ENCODE results near the gene IL1RAPL1.

The IL1RAPL1 gene

DNA sequence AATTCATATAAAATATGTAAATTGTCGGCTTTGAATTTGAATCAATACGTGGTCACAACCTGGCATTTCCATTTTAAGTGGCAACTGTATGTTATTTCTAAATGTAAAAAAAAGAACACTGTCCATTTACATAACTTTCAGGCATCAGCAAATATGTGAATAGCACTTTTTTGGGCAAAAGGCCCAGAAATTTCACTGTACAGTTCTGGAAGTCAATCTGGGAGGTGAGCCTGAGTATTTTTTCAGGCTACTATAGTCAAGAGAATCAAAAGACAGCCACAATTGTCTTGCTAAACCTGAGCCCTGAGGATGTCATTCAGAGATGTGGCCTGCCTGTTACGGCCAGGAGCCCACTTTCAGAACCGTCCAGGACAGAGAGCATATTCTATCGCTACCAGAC lies 1084.2 kb downstream of the IL1RAPL1 start:
- DNase-seq, result no peak

DNA sequence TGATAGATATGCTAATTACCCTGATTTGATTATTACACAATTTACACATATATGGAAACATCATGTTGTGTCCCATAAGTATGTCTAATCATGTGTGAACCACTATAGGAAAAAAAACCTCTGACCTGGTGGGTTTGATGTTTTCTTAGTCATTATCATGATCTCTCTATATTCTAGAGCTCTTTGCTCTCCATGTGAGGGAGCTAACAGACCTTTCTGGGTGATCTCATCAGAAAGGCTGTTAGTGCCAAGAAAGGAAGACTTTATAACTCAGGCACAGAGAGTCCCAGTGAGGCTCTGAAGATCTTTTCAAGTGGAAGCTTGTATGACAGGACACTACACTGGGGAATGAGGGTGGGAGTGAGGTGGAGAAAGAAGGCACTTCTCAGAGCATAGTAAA lies 1100.4 kb downstream of the IL1RAPL1 start:
- DNase-seq, result no peak

DNA sequence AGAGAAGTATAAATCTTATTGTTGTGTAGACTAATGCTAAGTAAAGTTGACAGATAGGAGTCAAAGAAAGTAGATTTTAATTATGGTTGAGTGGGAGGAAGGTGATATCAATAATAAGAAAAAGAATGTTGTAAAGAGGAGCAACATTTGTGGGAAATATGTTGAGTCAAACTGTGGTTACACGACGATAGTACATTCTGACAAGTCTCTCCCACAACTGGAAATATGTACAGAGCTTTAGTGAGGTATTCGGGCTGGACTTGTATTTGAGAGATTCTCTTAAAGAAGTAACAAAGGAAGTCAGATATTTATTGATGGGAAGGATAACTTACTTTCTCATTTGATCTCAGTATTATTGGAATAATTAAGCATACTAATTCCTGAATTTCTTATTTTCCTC lies 1102.8 kb downstream of the IL1RAPL1 start:
- no peak for DNase-seq

DNA sequence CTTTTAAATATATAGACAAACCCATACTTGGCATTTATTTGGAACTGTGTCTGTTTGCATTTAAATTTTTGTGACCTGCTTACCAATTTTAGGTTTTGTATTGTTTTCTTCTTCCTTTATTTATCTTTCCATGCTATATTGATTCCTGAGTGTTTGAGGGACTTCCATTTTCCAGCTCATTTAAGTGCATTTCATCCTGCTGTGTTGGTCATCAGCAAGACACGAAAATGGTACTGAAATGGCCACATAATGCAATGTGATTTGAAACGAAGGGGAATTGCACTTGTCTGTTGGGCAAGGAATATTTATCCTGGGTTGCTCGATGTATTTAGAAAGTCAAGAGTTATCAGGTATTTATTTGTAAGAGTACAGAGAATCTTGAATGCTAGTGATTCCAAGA lies 1103.8 kb downstream of the IL1RAPL1 start:
- no peak for DNase-seq

DNA sequence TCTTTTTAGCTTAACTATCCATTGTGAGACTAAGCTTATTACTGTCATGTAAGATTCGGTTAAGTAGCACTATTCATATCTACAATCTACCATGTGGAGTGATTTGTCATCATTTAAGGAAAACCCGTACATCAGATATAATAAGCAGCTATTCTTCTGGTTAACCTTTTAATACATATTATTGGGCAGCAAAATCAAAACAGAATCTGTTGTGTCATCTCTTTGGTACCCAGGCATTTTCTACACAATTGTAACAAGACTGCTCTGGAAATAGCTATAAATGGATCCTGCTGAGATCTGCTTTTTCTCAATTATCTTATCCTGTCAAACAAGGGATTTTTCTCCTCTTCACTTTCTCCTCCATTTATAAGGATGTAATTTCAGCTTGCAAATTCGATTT lies 1106.7 kb downstream of the IL1RAPL1 start:
- no peak for DNase-seq

DNA sequence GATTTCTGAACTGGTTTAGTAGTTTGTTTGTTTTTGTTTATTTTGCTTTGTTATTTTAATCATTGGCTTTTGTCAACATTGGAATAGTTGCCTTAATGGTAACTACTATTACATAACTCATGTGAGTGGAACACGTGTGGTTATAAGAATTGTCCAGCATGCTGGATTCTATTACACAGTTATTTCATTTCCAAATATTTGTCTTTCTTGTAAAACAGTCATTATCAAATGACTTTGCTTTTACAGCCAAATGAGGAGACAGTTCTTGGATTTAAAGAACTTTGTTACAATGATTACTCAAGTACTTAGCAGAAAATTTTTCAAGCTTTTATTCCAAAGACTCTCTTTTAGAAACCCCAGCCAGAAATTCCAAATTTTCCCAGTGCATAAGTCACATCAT lies 1112.0 kb downstream of the IL1RAPL1 start:
- no peak for DNase-seq

DNA sequence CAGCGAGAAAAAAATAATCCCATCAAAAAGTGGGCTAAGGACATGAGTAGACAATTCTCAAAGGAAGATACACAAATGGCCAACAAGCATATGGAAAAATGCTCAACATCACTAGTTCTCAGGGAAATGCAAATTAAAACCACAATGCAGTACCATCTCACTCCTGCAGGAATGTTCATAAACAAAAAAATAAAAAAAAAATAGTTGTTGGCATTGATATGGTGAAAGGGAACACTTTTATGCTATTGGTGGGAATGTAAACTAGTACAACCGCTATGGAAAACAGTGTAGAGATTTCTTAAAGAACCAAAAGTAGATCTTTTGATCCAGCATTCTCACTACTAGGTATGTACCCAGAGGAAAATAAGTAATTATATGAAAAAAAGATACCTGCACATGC lies 1119.8 kb downstream of the IL1RAPL1 start:
- DNase-seq, result no peak

DNA sequence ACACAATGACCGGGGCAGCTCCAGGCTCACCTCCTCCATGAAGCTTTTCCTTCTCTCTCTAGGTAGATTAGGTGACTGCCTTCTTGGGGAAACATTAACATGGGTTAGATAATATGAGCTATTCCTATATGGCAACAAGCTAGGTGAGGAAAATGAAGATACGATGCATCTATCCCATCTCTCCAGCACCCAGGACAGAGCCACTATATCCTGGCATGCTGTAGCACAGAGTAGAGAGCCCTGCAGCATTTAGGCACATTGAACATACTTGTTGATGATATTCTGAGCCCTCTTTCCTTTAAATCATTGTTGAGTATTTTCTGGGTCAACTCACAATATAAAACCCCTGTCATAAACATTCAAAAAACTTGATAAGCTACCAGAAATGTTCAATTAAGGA lies 1133.9 kb downstream of the IL1RAPL1 start:
- no peak for DNase-seq

DNA sequence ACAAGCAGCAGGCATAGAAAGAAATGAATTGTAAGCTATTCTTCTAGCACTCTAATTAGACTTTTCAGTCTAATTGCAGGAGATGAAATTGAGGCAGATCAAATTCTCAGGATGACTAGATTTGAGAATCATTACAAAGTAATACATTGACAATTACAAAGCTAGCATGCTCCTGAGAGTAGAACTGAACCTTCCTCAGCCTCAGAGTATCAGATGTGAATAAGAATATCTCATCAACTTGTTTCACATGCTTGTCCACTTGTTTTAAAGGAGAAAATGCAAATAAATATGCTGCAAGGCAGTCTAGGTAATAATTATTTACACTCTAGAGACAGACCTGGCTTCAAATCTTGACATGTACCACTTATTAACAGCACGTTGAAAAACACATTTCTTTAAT lies 1137.1 kb downstream of the IL1RAPL1 start:
- no peak for DNase-seq

DNA sequence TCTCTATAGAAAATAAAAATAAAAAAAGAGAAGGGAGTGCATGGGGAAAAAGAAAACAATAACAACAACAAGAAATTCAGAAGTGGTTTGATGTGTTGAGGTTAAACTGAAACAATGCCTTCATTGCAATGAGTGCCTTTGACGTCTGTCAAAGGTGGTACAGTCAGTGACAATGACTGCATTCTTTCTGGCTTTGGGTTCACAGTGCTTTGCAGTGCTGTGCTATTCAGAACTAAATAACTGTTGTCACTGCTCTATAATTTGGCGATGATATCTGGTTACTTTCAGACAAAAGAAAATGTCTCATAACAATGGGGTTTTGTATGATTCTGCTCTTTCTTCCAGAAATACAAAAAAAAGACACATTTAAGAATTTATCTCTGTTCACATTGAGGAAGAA lies 1139.6 kb downstream of the IL1RAPL1 start:
- DNase-seq, result no peak

DNA sequence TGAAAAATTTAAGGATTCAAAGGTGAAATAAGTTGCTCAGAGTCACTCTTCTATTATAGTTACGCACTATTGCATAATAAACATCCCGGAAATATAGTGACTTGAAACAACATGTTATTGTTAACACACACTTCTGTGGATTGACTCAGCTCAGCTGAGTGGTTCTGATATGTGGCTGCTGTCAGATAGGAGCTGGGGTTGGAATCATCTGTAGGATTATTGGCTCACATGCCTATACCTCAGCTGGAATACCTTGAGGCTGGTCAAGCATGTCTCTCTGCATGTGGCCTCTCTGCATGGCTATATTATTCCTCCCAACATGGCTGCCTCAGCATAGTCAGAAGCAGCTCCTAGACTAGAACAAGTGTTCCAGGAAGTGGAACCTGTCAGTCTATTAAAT lies 1141.4 kb downstream of the IL1RAPL1 start:
- DNase-seq, result no peak

DNA sequence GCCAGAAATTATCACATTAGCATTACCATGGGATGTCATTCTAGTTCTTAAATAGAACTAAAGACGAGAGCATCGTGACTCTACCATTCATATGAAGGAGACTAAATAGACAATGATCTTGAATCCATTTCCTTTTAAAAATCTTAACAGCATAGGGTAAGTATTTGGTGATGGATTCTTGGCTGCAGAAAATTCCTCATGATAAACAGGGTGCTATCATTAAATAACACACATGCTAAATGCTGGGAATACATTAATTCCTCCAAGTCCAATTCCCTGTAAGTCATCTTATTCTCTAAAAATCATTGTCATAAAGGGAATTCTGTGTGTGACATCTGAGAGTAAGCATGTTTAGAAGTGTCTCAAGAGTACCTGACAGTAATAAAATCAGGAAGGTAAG lies 1157.7 kb downstream of the IL1RAPL1 start:
- no peak for DNase-seq

DNA sequence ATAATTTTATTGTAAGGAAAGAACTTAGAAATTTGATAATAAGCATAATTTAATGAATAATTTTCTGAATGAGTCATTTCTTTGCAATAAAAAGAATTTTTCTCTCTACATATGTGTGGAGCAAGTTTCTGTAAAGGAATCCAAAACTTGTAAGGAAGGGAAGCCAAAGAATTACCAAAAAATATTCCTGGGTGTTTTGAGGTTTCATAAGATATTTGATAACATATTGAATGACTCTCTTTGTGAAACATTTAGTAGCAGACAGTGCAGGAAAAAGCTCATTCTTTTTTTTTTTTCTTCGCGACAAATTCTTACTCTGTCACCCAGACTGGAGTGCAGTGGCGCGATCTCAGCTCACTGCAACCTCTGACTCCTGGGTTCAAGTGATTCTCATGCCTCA lies 1159.1 kb downstream of the IL1RAPL1 start:
- no peak for DNase-seq

DNA sequence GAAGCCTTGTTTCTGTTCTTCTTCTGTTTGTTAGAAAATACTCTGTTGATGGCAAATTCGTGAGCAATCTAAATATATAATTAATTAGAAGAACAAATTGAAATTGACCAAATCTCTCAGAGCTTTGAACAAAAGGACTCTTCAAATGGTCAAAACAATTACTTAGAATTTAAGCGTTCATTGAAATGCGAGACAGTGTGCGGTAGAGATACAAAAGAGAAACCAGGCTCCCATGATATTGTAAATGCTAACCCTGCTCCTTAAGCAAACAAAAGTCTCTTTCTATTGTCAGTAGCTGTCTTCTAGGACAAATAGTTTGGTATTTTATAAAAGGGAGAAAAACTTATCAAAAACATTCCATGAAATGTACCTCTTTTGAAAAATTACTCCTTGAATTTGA lies 1174.8 kb downstream of the IL1RAPL1 start:
- DNase-seq, result no peak

DNA sequence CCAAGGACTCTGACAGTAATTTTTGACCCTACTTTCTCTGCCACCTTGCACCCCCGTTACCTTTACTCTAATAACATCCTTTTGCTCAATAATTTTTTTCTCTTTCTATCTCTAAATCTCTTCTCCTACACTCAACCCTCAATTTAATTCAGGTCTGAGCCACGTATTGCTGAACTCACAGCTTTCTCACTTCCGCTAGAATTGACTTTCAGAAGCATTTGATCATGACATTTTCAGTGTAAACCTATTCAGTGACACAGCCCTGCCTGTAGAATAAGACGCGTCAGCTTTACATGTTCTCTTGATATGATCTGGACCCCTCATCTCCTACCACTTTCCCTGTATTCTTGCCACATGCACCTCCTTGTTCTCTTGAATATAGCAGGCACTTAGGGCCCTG lies 1188.6 kb downstream of the IL1RAPL1 start:
- no peak for DNase-seq

DNA sequence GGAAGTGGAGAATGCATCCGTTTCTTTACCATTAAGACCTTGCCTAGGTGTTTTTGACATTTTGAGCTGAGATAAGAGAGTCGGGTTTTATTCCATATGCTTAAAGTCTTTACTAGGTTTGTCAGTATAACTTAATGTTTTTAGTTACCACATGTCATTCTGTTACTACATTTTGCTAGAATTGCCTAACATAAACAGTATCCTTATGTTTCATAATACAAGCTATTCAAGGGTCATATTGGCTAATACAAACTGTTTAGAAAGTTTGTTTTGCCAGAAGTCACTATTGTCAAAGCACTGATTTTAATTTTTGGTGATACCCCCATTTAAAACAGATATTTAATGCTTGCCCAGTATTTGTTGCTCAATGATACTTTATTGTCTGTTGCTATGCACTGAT lies 1200.4 kb downstream of the IL1RAPL1 start:
- DNase-seq, result no peak

DNA sequence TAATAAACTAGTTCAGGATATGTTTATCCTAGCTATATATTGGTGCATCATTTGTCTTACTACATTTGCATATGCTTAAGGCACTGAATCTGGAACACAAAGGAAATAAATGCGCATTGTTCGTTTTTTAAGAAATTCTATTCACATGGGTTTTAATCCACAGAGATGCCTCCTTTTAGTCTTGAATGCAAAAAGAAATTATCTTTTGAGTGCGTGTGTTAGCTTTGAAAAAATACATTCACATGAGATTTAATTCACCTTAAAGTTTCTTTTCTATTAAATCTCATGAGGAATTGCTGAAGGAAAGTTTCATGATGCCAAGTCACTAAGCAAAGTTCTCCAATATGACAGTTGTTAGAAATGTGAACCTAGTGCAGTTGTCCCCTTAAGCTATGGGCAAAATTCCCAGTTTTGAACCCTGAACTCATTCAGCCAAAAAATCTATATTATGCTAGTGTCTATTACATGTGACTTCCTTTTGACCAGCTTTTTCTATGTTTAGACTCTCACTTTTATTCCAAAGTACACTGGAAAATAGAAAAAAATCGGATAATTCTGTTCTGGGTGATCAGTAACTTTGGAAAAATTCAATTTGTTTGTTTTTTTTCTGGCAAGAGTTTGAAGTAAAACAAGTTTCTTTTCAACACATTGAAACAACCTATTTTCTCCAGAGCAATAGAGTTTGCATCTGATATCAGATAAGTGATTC lies 1201.9 kb downstream of the IL1RAPL1 start:
- DNase-seq, result no peak

DNA sequence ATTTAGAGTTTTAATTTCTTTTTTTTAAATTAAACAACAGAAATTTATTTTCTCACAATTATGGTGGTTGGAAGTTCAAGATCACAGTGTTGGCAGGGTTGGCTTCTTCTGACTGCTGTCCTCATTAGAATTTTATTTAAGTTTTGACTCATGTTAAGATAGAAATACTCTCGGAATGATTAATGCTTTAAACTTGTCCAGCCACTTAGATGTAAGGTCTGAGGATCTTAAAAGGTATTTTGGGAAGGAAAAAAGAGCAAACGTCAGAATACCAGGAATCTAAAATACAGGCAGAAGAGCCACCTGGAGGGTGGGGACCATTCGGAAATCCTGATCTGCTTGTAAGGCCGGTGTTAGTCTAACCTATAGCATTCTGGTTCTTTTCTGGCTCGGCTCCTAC lies 1205.1 kb downstream of the IL1RAPL1 start:
- DNase-seq, result no peak

DNA sequence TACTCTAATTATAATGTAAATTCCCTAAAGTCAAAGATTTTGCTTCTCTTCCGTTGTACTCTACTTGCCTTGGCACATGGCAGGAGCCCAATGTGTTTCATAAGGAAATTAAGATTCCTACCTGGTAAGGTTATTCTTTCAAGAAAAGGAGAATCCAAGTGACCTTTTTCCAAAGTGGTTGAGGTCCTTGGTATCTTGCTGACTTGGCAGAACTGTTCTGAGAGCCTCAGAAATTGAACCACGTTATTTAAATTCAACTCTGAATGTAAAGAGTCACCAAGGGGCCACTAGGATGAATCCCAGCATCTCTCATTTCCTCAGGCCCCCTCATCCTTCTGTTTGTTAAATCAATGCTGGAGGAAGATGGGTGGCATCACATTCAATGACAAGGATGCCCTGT lies 1209.9 kb downstream of the IL1RAPL1 start:
- no peak for DNase-seq

DNA sequence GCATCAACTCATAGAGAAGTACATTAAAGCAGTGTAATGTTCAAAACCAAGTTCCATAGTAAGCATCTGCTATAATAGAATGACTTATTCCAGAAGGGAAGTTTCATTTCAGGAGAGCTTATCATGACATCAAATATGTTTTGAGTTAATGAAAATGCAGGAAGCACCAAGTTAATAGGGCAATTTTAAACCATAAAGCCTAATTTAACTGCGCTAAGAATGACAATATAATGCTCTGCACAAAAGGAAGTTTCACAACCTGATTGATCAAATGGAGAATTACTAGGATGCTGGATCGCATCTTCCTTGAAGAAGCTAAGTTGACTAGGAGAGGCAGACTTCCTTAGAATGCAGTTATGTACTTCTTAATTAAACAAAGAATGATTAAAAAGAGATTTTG lies 1211.2 kb downstream of the IL1RAPL1 start:
- no peak for DNase-seq

DNA sequence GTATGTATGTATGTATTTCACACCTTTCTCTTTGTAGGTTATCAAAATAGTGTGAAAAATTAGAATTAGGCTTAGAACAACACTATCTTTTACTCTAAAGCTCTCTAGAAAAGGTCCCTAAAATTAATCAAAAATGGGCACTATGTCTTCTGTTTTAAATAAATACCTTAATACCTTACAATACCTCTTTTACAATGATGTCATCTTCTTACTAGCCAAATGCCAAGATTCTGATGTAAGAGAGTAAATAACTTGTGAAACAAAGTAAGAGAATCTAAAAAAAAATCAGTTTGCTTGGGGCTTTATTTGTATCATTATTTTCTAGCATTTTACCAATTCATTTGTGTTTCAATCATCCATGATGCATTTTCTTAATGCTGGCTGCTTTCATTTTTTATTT lies 1225.9 kb downstream of the IL1RAPL1 start:
- no peak for DNase-seq

DNA sequence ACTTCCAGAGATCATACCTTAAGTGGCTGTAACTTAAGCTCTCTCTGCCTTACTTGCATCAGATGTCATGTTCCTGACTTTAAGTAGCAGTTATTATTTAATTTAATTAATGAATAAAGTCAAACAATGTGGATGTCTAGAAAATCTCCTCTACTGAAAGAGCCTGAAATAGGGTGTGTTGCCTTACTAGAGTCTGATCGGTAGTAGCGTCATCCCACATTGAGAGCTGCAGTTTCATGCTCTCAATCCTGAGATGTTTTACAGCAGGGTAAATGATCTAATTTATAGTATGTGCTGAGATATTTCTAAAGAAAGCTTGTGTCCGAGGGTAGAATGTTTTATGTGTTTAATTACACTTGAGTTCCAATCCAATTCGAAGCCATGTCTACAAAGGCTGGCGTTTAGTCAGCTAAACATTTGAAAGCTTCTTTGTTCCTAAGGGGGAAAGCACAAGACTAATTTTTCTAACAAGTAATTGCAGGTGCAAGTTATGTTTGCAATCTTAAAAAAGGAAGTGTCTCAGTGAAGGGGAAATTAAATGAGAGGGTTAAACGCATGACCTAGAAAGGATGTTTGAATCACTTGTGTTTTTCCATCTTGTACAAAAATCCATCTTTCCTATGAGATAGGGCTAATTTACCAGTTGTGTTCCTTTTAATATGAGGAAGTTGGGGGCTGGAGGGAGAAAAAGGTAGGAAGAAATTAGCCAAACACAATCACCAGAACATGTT lies 1237.1 kb downstream of the IL1RAPL1 start:
- DNase-seq, result no peak

DNA sequence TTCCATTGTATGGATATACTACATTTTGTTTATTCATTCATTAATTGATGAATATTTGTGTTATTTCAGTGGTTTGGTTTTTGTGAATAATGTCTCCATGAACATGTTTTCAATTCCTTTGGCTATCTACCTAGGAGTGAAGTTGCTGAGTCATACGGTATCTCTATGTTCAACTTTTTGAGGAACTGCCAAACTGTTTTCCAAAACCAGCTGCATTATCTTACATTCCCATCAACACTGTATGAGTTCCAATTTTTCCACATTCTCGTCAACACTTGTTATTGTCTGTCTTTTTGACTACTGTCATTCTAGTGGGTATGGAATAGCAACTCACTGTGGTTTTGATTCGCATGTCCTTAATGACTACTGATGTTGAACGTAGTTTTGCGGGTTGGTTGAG lies 1239.5 kb downstream of the IL1RAPL1 start:
- DNase-seq, result no peak

DNA sequence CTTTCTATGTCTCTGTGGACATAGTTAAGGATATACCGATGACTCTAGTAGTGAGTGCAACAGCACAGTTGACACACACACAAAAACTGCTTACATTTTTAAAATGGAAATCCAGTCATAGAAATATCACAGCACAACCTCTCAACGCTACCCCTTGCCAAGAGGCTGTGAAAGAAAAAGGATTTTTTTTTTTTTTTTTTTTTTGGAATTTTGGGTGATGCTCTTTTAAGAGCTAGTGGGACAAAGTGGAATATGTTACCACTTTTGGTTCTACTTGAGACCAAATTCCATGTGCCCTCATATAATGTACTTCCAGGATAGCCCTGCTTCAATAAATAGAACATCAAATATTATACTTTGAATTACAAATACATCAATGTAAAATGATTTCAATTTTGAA lies 1247.1 kb downstream of the IL1RAPL1 start:
- DNase-seq, result no peak

DNA sequence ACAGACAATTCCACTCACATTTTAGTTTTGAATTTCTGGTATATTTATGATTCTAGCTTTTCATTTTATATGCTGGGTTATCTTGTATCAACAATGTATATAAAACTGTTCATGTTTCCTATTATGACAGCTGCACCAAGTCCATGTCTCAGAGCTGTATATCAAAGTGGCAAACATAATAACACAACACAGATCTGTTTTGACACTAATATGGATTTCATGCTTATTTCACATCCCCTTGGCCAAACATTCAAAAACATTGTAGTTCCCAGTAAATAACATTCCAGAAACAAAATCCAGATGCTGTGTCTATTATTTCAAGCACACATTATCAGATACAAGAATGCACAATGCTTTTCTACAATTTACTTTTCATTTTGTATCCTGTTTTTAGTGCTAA lies 1247.5 kb downstream of the IL1RAPL1 start:
- DNase-seq, result no peak

Data from activated naive CD4-positive, alpha-beta T cell treated with Interleukin-2 at 50 U/mL for 16 hours (primary cell).